ENCODE results near the gene SEC11C. TPM values are rescaled to one million over a fixed set of nuclear protein-coding genes. Genes with fewer than 3 reads are reported as not detected.
A peak's percentile ranks its signal among the peaks of the same experiment; 100 is the strongest.

Gene SEC11C
- polyA plus RNA-seq, 1 of the 3 experiments (the other 2 are of a cell fraction) = 21.7 TPM

DNA sequence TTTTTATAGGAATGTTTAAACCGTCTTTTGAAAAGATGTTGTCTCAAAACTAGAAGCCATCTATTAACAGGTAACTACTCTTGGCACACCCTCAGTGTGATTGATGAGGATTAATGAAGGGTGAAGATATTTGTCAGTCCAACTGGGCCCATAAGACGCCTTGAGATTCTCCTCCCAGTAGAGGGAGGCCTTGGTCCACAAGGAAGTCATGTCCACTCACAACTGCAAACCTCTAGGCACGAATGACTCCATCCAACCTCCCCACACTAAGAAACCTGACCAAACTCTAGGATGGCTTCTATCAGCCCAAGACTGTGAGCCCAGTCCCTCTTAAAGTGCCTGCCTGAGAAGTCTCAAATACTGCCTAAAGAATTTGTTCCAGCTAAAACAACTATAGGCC, 61.1 kb downstream of the SEC11C start:
- Histone ChIP-seq H3K9ac (no peak overlapping the region), H3F3A (replicated peaks; ENCODE audit: insufficient read depth) (no peaks in the 10 kb centered on the region), H3K27me3 (ENCODE audit: insufficient read depth) (peaks cover 18% of the 10 kb centered on the region; the same call in 1 of the 2 replicates), H2AFZ (ENCODE audit: low read depth) (no peak overlapping the region), H3K9me2 (no peaks in the 10 kb centered on the region), H4K20me1 (ENCODE audit: insufficient read depth) (no peaks in the 10 kb centered on the region), H3K4me3 (ENCODE audit: low read depth in 2 of 2, low read length in 1 of 2) (no peak overlapping the region), H3K79me2 (ENCODE audit: insufficient read depth) (no peaks in the 10 kb centered on the region), H3K9me3 (no peaks in the 10 kb centered on the region), H3K36me3 (replicated peaks in 1 of 2; ENCODE audit: control insufficient read depth in 1 of 2, insufficient read depth in 2 of 2, low read length in 1 of 2) (no peaks in the 10 kb centered on the region), H3K27ac (ENCODE audit: low read depth in 2 of 2, low read length in 1 of 2) (no peak overlapping the region), H3K4me2 (no peak overlapping the region), H3K4me1 (ENCODE audit: control insufficient read depth in 1 of 2, insufficient read depth in 2 of 2, low read depth in 1 of 2, low read length in 1 of 2) (no peaks in the 10 kb centered on the region)
- WGBS (ENCODE audit: low lambda C conversion rate) = 34% methylated on average over 3 of the region's 3 CpGs
- DNase-seq = no peak
- ChIA-PET CTCF (no interaction called here), POLR2A (no interaction called here)
- TF ChIP-seq NFIC (IDR thresholded peaks at IDR 0.05; ENCODE audit: borderline replicate concordance) (no peak), REST (IDR thresholded peaks at IDR 0.05; ENCODE audit: low read depth, low read length) (no peak), FOXJ3 (CRISPR knock-in tag; IDR thresholded peaks at IDR 0.05) (no peak), IRF3 (IDR thresholded peaks at IDR 0.05; ENCODE audit: low read depth, low read length) (no peak), RFX5 (IDR thresholded peaks at IDR 0.05; ENCODE audit: low read length) (no peak), CTCF (IDR thresholded peaks at IDR 0.05) (peak; percentile 47), RAD21 (IDR thresholded peaks at IDR 0.05; ENCODE audit: low read length) (peak; percentile 36)
- TF ChIP-seq, protein P1, sequence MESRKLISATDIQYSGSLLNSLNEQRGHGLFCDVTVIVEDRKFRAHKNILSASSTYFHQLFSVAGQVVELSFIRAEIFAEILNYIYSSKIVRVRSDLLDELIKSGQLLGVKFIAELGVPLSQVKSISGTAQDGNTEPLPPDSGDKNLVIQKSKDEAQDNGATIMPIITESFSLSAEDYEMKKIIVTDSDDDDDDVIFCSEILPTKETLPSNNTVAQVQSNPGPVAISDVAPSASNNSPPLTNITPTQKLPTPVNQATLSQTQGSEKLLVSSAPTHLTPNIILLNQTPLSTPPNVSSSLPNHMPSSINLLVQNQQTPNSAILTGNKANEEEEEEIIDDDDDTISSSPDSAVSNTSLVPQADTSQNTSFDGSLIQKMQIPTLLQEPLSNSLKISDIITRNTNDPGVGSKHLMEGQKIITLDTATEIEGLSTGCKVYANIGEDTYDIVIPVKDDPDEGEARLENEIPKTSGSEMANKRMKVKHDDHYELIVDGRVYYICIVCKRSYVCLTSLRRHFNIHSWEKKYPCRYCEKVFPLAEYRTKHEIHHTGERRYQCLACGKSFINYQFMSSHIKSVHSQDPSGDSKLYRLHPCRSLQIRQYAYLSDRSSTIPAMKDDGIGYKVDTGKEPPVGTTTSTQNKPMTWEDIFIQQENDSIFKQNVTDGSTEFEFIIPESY (IDR thresholded peaks at IDR 0.05; ENCODE audit: borderline replicate concordance, low read depth) = no peak

All from SK-N-SH (cell line).